ENCODE results near the gene BMS1.

GRCh38 chr10:42738679-42739078, 43.9 kb upstream of the BMS1 start:
- TF ChIP-seq, protein P1, sequence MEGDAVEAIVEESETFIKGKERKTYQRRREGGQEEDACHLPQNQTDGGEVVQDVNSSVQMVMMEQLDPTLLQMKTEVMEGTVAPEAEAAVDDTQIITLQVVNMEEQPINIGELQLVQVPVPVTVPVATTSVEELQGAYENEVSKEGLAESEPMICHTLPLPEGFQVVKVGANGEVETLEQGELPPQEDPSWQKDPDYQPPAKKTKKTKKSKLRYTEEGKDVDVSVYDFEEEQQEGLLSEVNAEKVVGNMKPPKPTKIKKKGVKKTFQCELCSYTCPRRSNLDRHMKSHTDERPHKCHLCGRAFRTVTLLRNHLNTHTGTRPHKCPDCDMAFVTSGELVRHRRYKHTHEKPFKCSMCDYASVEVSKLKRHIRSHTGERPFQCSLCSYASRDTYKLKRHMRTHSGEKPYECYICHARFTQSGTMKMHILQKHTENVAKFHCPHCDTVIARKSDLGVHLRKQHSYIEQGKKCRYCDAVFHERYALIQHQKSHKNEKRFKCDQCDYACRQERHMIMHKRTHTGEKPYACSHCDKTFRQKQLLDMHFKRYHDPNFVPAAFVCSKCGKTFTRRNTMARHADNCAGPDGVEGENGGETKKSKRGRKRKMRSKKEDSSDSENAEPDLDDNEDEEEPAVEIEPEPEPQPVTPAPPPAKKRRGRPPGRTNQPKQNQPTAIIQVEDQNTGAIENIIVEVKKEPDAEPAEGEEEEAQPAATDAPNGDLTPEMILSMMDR (IDR thresholded peaks at IDR 0.05): no peak
- TF ChIP-seq POLR2A (IDR thresholded peaks at IDR 0.05): no peak
